GM23248 (cell line): Measurements from ENCODE around the gene ATRN.

ENCODE experiments used
- EZH2 ChIP-seq: fragments of 200-600 bp; sonication (generic); IDR thresholded peaks from 2 replicates; pipeline ENCODE4 v1.6.1; 2018; ENCODE audit warnings: antibody characterized with exemption, mild to moderate bottlenecking; ENCODE audit not compliant: insufficient read depth, poor library complexity, severe bottlenecking
- EZH2phosphoT487 ChIP-seq: fragments of 200-600 bp; sonication (generic); IDR thresholded peaks from 2 replicates; pipeline ENCODE4 v1.6.1; 2018; ENCODE audit warnings: antibody characterized with exemption, moderate library complexity, mild to moderate bottlenecking, low read depth; ENCODE audit not compliant: insufficient read depth

DNA sequence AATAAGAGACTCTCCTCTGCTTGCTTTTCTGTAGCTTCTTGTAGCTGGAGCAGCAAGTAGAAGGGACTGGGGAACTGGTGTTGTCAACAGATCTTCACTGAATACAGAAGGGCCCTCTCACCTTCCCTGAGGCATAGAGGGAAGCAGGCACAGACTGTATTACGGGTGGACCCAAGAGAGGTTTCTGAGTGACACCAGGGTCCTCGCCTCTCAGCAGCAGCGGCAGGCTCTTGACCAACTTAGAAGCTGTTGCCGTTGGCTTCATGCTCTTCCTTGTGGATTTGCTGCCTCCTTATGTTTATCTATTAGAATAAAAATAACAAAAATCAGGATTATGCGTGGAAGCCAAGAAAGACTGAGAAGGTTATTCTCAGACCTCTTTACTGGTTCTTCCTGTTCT lies 160.7 kb downstream of the ATRN start:
- no peak for TF ChIP-seq EZH2phosphoT487
- no peak for TF ChIP-seq EZH2
